Glutamatergic neuron (in vitro differentiated cells): ENCODE data around the gene APMAP. TPM values are rescaled to one million over a fixed set of nuclear protein-coding genes. Genes with fewer than 3 reads are reported as not detected.

Experiments
- DNase-seq: peaks from one replicate; pipeline ENCODE4 v3.0.0; 2022
- H3K27ac Mint-ChIP-seq: one replicate; pipeline ENCODE4 v1.8.0; 2020; ENCODE audit warnings: mild to moderate bottlenecking, mixed read lengths, inconsistent platforms; ENCODE audit not compliant: unreplicated experiment
- H3K27me3 Mint-ChIP-seq: one replicate; pipeline ENCODE4 v1.8.0; 2020; ENCODE audit warnings: mild to moderate bottlenecking, moderate library complexity, mixed read lengths, inconsistent platforms; ENCODE audit not compliant: unreplicated experiment
- H3K36me3 Mint-ChIP-seq: one replicate; pipeline ENCODE4 v1.8.0; 2020; ENCODE audit warnings: mild to moderate bottlenecking, mixed read lengths, inconsistent platforms; ENCODE audit not compliant: unreplicated experiment
- H3K4me1 Mint-ChIP-seq: one replicate; pipeline ENCODE4 v1.8.0; 2020; ENCODE audit warnings: mild to moderate bottlenecking, low read depth, mixed read lengths, inconsistent platforms; ENCODE audit not compliant: unreplicated experiment
- H3K4me3 Mint-ChIP-seq: one replicate; pipeline ENCODE4 v1.8.0; 2020; ENCODE audit warnings: mild to moderate bottlenecking, mixed read lengths, inconsistent platforms; ENCODE audit not compliant: unreplicated experiment
- H3K9me3 Mint-ChIP-seq: one replicate; pipeline ENCODE4 v1.8.0; 2020; ENCODE audit warnings: mild to moderate bottlenecking, moderate library complexity, mixed read lengths, inconsistent platforms; ENCODE audit not compliant: unreplicated experiment
- CTCF ChIP-seq: fragments of 200-600 bp; sonication (generic); IDR thresholded peaks from one replicate; pipeline ENCODE4 v1.5.0; 2021; ENCODE audit not compliant: partially characterized antibody, unreplicated experiment
- total RNA-seq: library from RNA; stranded (reverse); fragmentation: NEBNext Ultra II Directional; extraction: Animal tissue kit (Norgen Biotek cat#: 25700); gene quantifications from one replicate; pipeline ENCODE4 v1.2.1, GENCODE V29; 2021; ENCODE audit not compliant: unreplicated experiment

The APMAP gene
- total RNA-seq, 1 donor from 2014 or later, result 218 TPM

- Mint-ChIP-seq H3K27me3 (peaks cover 4% of the 10 kb centered on the region), H3K36me3 (peaks cover 50% of the 10 kb centered on the region), H3K27ac (no peak overlapping the region), H3K9me3 (peaks cover 10% of the 10 kb centered on the region), H3K4me3 (no peak overlapping the region), H3K4me1 (no peaks in the 10 kb centered on the region)
- no peak for TF ChIP-seq CTCF
- DNase-seq, result no peak
These were observed 48.8 kb downstream of the APMAP start for GRCh38 chr20:24943731-24944130.

GRCh38 chr20:24943196-24943595 lies 49.4 kb downstream of the APMAP start:
- peaks cover 2% of the 10 kb centered on the region for H3K27me3 Mint-ChIP-seq
- H3K27ac Mint-ChIP-seq, result no peak overlapping the region
- no peaks in the 10 kb centered on the region for H3K4me1 Mint-ChIP-seq
- no peak for DNase-seq
- peaks cover 50% of the 10 kb centered on the region for H3K36me3 Mint-ChIP-seq
- H3K4me3 Mint-ChIP-seq, result no peak overlapping the region
- no peak for TF ChIP-seq CTCF
- H3K9me3 Mint-ChIP-seq, result peaks cover 9% of the 10 kb centered on the region

GRCh38 chr20:24942679-24943078 lies 49.9 kb downstream of the APMAP start:
- DNase-seq, result no peak
- peaks cover 2% of the 10 kb centered on the region for H3K27me3 Mint-ChIP-seq
- H3K9me3 Mint-ChIP-seq, result peaks cover 5% of the 10 kb centered on the region

GRCh38 chr20:24939036-24939435 lies 53.5 kb downstream of the APMAP start:
- Mint-ChIP-seq H3K27ac (no peak overlapping the region), H3K9me3 (peaks cover 4% of the 10 kb centered on the region), H3K36me3 (peaks cover 24% of the 10 kb centered on the region), H3K4me1 (no peaks in the 10 kb centered on the region), H3K4me3 (no peak overlapping the region), H3K27me3 (peaks cover 2% of the 10 kb centered on the region)
- no peak for DNase-seq
- TF ChIP-seq CTCF, result no peak

More at GRCh38 chr20:24942679-24943078, 49.9 kb downstream of the APMAP start:
- no peak for TF ChIP-seq CTCF
- Mint-ChIP-seq H3K36me3 (peaks cover 50% of the 10 kb centered on the region), H3K4me1 (no peaks in the 10 kb centered on the region), H3K27ac (no peak overlapping the region), H3K4me3 (no peak overlapping the region)

GRCh38 chr20:24938498-24938897 lies 54.1 kb downstream of the APMAP start:
- Mint-ChIP-seq H3K4me1 (no peaks in the 10 kb centered on the region), H3K4me3 (no peak overlapping the region), H3K27ac (no peak overlapping the region), H3K27me3 (peaks cover 2% of the 10 kb centered on the region), H3K9me3 (peaks cover 4% of the 10 kb centered on the region), H3K36me3 (peaks cover 21% of the 10 kb centered on the region)
- TF ChIP-seq CTCF, result no peak
- no peak for DNase-seq
